CD4-positive, alpha-beta T cell (primary cell): ENCODE measurements around the gene FILIP1L. TPM values are rescaled to one million over a fixed set of nuclear protein-coding genes. Genes with fewer than 3 reads are reported as not detected.

Source experiments
- ATAC-seq: fragments of 200-7000 bp; cut with Tn5 transposase; one replicate; pipeline ENCODE4 v1.10.0; 2022; ENCODE audit warnings: mild to moderate bottlenecking; ENCODE audit not compliant: poor library complexity
- CTCF ChIA-PET: fragments of 350-600 bp; sonication (Branson Sonifier 250); formaldehyde crosslinking; loops from one replicate; lab custom pipeline; 2021; ENCODE audit warnings: antibody characterized with exemption, inconsistent platforms; lab: Charles Lee
- POLR2A ChIA-PET: fragments of 350-600 bp; sonication (Branson Sonifier 250); formaldehyde crosslinking; loops from one replicate; lab custom pipeline; 2021; ENCODE audit warnings: antibody characterized with exemption, inconsistent platforms; lab: Charles Lee
- DNase-seq, 14 experiments: peaks; one replicate each; pipeline ENCODE4 v3.0.0-alpha.2; 2013 to 2020; ENCODE audit warnings: mixed read lengths in 2 of 14
- H3K27ac ChIP-seq, 2 donors: one replicate each; pipeline versions ENCODE4 v1.5.1 to v1.7.0; 2013; ENCODE audit warnings: low read length in 2 of 2, low read depth in 1 of 2, mild to moderate bottlenecking in 1 of 2
- H3K27me3 ChIP-seq, 2 experiments: 1 replicate in 1 of 2; 2 replicates in 1 of 2; pipeline versions ENCODE4 v1.6.1 to v1.7.0; 2013; ENCODE audit warnings: low read length in 2 of 2, control low read depth in 1 of 2, mild to moderate bottlenecking in 1 of 2, moderate library complexity in 1 of 2; ENCODE audit not compliant: insufficient read depth in 2 of 2, control insufficient read depth in 1 of 2
- H3K36me3 ChIP-seq: one replicate; pipeline ENCODE4 v1.6.1; 2013; ENCODE audit warnings: low read length, control low read depth; ENCODE audit not compliant: insufficient read depth
- H3K4me1 ChIP-seq: one replicate; pipeline ENCODE4 v1.6.1; 2013; ENCODE audit warnings: low read length, control low read depth; ENCODE audit not compliant: insufficient read depth
- H3K4me3 ChIP-seq: one replicate; pipeline ENCODE4 v1.5.1; 2013; ENCODE audit warnings: mild to moderate bottlenecking, low read length, moderate library complexity
- H3K9me3 ChIP-seq, 2 experiments: 1 replicate in 1 of 2; 2 replicates in 1 of 2; pipeline versions ENCODE4 v1.6.1 to v1.7.0; 2013; ENCODE audit warnings: low read length in 2 of 2, mild to moderate bottlenecking in 2 of 2, control low read depth in 1 of 2, moderate library complexity in 1 of 2; ENCODE audit not compliant: control insufficient read depth in 1 of 2, insufficient read depth in 1 of 2
- H3K27ac Mint-ChIP-seq: one replicate; pipeline ENCODE4 v1.8.0; 2020; ENCODE audit warnings: mixed read lengths
- H3K27me3 Mint-ChIP-seq: one replicate; pipeline ENCODE4 v1.8.0; 2021; ENCODE audit warnings: mixed read lengths
- H3K36me3 Mint-ChIP-seq: one replicate; pipeline ENCODE4 v1.8.0; 2021; ENCODE audit warnings: low read depth, mixed read lengths
- H3K4me1 Mint-ChIP-seq: one replicate; pipeline ENCODE4 v1.8.0; 2021; ENCODE audit warnings: low read depth, mixed read lengths
- H3K4me3 Mint-ChIP-seq: one replicate; pipeline ENCODE4 v1.8.0; 2020; ENCODE audit warnings: mild to moderate bottlenecking, mixed read lengths
- H3K9me3 Mint-ChIP-seq: one replicate; pipeline ENCODE4 v1.8.0; 2020; ENCODE audit warnings: mixed read lengths
- intact Hi-C, 2 experiments: fragments of 100-400 bp; cut with DNase I in 1 of 2; cut with micrococcal nuclease in 1 of 2; formaldehyde crosslinking; loops; one replicate each; pipeline versions ENCODE4 v1.15.1 to v1.9.0; 2023 to 2025; cut with DNase I, micrococcal nuclease
- total RNA-seq, 174 experiments: library from RNA in 2 of 174; stranded (reverse) in 2 of 174; gene quantifications; one replicate each; pipeline ENCODE4 v1.2.3 and lab custom pipeline; 2021 to 2026
- TF ChIP-seq, protein P1 (sequence below): fragments of 200-600 bp; IDR thresholded peaks from one replicate; pipeline ENCODE4 v1.8.0; 2022; ENCODE audit warnings: antibody characterized with exemption, mild to moderate bottlenecking

FILIP1L gene
- total RNA-seq, 2 experiments from 2014 or later, result 0.08 to 0.28 TPM

DNA sequence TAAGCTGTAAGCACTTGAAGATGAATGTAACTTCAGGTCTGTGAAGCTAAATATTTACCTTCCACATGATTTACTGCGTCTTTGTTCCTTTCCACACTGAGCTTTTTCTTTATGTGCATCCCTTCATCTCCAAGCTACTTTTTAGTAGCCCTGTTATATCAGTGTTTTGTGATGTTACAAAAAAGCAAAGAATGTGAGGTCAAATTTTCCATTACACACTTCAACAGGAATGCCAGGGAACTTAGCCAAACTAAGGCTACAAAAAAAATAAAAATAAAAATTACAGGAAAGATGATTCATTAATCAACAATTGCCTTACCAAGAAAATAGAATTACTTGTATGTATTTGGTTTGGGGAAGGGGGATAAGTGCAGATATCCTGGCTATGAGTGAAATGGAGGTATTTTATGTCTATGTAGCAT is 73.0 kb downstream of the FILIP1L start:
- no peak overlapping the region for H3K4me3 Mint-ChIP-seq
- no peaks in the 10 kb centered on the region for H3K36me3 ChIP-seq
- H3K4me1 ChIP-seq, result no peaks in the 10 kb centered on the region
- DNase-seq, result no peak
- no peaks in the 10 kb centered on the region for H3K4me1 Mint-ChIP-seq
- H3K27ac ChIP-seq, result no peak overlapping the region
- H3K9me3 ChIP-seq, result no peaks in the 10 kb centered on the region
- POLR2A ChIA-PET, result no interaction called here
- no peak overlapping the region for H3K4me3 ChIP-seq
- H3K9me3 Mint-ChIP-seq, result no peaks in the 10 kb centered on the region
- no peak for ATAC-seq
- H3K36me3 Mint-ChIP-seq, result peaks cover 4% of the 10 kb centered on the region
- H3K27me3 ChIP-seq, result no peaks in the 10 kb centered on the region
- intact Hi-C loops, result no loop called here
- TF ChIP-seq, protein P1, sequence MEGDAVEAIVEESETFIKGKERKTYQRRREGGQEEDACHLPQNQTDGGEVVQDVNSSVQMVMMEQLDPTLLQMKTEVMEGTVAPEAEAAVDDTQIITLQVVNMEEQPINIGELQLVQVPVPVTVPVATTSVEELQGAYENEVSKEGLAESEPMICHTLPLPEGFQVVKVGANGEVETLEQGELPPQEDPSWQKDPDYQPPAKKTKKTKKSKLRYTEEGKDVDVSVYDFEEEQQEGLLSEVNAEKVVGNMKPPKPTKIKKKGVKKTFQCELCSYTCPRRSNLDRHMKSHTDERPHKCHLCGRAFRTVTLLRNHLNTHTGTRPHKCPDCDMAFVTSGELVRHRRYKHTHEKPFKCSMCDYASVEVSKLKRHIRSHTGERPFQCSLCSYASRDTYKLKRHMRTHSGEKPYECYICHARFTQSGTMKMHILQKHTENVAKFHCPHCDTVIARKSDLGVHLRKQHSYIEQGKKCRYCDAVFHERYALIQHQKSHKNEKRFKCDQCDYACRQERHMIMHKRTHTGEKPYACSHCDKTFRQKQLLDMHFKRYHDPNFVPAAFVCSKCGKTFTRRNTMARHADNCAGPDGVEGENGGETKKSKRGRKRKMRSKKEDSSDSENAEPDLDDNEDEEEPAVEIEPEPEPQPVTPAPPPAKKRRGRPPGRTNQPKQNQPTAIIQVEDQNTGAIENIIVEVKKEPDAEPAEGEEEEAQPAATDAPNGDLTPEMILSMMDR, result no peak
- CTCF ChIA-PET, result no interaction called here
- no peak overlapping the region for H3K27ac Mint-ChIP-seq
- no peaks in the 10 kb centered on the region for H3K27me3 Mint-ChIP-seq

DNA sequence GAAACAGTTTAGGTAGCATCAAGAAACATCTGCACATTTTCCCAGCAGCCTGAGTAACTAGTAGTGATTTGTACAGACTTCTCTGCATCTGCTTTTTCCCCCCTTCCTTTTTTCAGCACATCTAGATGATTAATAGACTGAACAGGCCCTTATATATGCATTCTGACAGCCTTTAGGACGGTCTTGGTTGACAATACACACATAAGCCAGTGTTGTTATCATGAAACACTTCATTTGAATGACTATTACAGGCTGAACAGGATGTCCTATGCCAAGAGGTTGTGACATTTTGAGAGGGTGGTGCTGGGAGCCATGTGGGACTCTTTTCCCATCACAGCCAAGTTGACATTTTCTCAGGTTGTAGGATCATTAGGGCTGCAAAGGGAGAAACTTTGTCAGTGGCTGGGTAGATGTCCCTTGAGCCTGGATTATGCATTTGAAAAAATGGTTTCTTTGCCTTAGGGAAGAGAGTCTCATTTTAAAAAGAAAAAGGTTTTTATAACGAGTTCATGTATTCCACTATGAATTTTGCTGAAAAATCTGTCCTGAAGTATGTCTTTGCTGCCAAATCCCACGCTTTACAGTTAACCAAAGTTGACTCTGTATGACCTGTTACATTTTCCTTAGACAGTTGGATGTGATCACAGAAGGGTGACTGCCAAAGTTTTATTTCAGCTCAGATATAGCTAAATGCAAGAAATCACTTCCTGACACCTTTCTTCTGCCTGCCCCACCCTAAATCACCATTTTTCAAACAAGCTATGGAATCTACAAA is 73.7 kb downstream of the FILIP1L start:
- DNase-seq (no peak), ATAC-seq (no peak)
- no peaks in the 10 kb centered on the region for H3K36me3 ChIP-seq
- intact Hi-C loops, result no loop called here
- no peak overlapping the region for H3K4me3 Mint-ChIP-seq
- ChIA-PET CTCF (no interaction called here), POLR2A (no interaction called here)
- H3K27me3 ChIP-seq, result no peaks in the 10 kb centered on the region
- TF ChIP-seq, protein P1, result no peak
- H3K4me1 ChIP-seq, result no peaks in the 10 kb centered on the region
- H3K27ac ChIP-seq, result no peak overlapping the region
- no peak overlapping the region for H3K4me3 ChIP-seq
- H3K4me1 Mint-ChIP-seq, result no peaks in the 10 kb centered on the region
- H3K27ac Mint-ChIP-seq, result no peak overlapping the region
- H3K9me3 Mint-ChIP-seq, result no peaks in the 10 kb centered on the region
- H3K9me3 ChIP-seq, result no peaks in the 10 kb centered on the region
- H3K27me3 Mint-ChIP-seq, result no peaks in the 10 kb centered on the region
- H3K36me3 Mint-ChIP-seq, result peaks cover 4% of the 10 kb centered on the region

DNA sequence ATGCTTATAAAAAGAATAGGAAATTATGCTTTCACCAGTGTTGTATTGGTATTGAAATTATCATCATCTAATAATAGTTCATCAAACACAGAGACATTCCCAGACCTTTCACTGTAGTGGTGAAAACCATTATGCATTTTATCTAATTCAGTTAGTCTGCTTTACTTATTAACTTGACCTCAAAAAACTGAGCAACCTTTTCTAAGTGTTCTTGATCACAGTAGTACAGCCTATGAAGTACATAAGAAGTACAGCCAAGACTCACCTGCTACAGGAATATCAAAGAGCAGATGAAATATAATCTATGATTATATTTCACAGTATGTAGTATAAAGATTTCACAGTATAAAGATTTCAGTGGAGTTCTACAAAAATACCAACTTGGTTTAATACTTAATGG is 75.2 kb downstream of the FILIP1L start:
- Mint-ChIP-seq H3K4me3 (no peak overlapping the region), H3K36me3 (peaks cover 4% of the 10 kb centered on the region), H3K27me3 (no peaks in the 10 kb centered on the region), H3K27ac (no peak overlapping the region), H3K9me3 (no peaks in the 10 kb centered on the region), H3K4me1 (no peaks in the 10 kb centered on the region)
- CTCF ChIA-PET, result no interaction called here
- Histone ChIP-seq H3K4me3 (no peak overlapping the region), H3K36me3 (no peaks in the 10 kb centered on the region), H3K9me3 (no peaks in the 10 kb centered on the region), H3K27ac (no peak overlapping the region), H3K27me3 (no peaks in the 10 kb centered on the region), H3K4me1 (no peaks in the 10 kb centered on the region)
- DNase-seq (no peak), ATAC-seq (no peak)
- intact Hi-C loops, result no loop called here
- TF ChIP-seq, protein P1, result no peak
- POLR2A ChIA-PET, result no interaction called here
